HCT116 (cell line): Measurements from ENCODE around the gene CEP290. TPM values are rescaled to one million over a fixed set of nuclear protein-coding genes. Genes with fewer than 3 reads are reported as not detected.

Experiments used
- ATAC-seq: fragments of 200-7000 bp; cut with Tn5 transposase; 2 replicates; pipeline ENCODE4 v1.9.1; 2020; ENCODE audit warnings: mild to moderate bottlenecking, moderate library complexity
- BruUV-seq: library from RNA; stranded (reverse); fragments of 400-500 nt; replicated peaks from 2 replicates; lab custom pipeline; 2021; lab: Mats Ljungman, UMichigan
- CTCF ChIA-PET: fragments of 300-600 bp; sonication (Branson Sonifier 250); formaldehyde crosslinking; loops from one replicate; lab custom pipeline; 2021; ENCODE audit warnings: antibody characterized with exemption; lab: Charles Lee
- POLR2A ChIA-PET: fragments of 300-600, 350-600 bp; sonication (Branson Sonifier 250); formaldehyde crosslinking; loops from one replicate; lab custom pipeline; 2021; ENCODE audit warnings: antibody characterized with exemption; lab: Charles Lee
- RAD21 ChIA-PET, 2 experiments: fragments of 300-600 bp; sonication (Branson Sonifier 250); formaldehyde crosslinking; loops; one replicate each; lab custom pipeline; 2023; ENCODE audit warnings: low total read pairs in 2 of 2; ENCODE audit not compliant: uncharacterized antibody in 2 of 2, unreplicated experiment in 2 of 2, low non-redundant PET in 1 of 2; lab: Charles Lee
- DNase-seq: peaks from one replicate; pipeline ENCODE4 v3.0.0-alpha.2; 2010; ENCODE audit warnings: low read depth, low spot score
- H2AFZ ChIP-seq: fragments of 200-600 bp; shearing (Covaris generic), sonication (generic); 2 replicates; pipeline ENCODE4 v1.6.1; 2017; ENCODE audit warnings: low read depth, mixed run types, mixed read lengths, antibody characterized with exemption, low read length; ENCODE audit not compliant: poor library complexity, severe bottlenecking
- H3K27ac ChIP-seq: 2 replicates; pipeline ENCODE4 v1.5.1; 2012; ENCODE audit warnings: low read depth, low read length
- H3K27me3 ChIP-seq: fragments of 200-600 bp; sonication (generic); 2 replicates; pipeline ENCODE4 v1.6.1; 2016; ENCODE audit warnings: mixed run types, low read length, mixed read lengths; ENCODE audit not compliant: insufficient read depth
- H3K36me3 ChIP-seq, 2 experiments: fragments of 200-500 bp in 1 of 2; fragments of 200-600 bp in 1 of 2; sonication (Bioruptor generic) in 1 of 2; sonication (generic) in 1 of 2; 2 replicates each; pipeline versions ENCODE4 v1.5.1 to v1.6.1; 2014 to 2016; ENCODE audit warnings: low read length in 2 of 2, inconsistent platforms in 1 of 2, mixed read lengths in 1 of 2, mixed run types in 1 of 2; ENCODE audit not compliant: insufficient read depth in 2 of 2, control insufficient read depth in 1 of 2
- H3K4me1 ChIP-seq, 2 experiments: fragments of 200-600 bp in 1 of 2; sonication (generic) in 1 of 2; 2 replicates each; pipeline versions ENCODE4 v1.5.1 to v1.6.1; 2012 to 2017; ENCODE audit warnings: low read length in 2 of 2, inconsistent platforms in 1 of 2, mild to moderate bottlenecking in 1 of 2, mixed read lengths in 1 of 2, mixed run types in 1 of 2, moderate library complexity in 1 of 2; ENCODE audit not compliant: insufficient read depth in 2 of 2, control insufficient read depth in 1 of 2
- H3K4me2 ChIP-seq: fragments of 200-600 bp; sonication (generic); 2 replicates; pipeline ENCODE4 v1.6.1; 2017; ENCODE audit warnings: mixed run types, low read length, mixed read lengths
- H3K4me3 ChIP-seq, 2 experiments: fragments of 200-600 bp in 1 of 2; sonication (generic) in 1 of 2; replicated peaks in 1 of 2; 2 replicates each; pipeline ENCODE4 v1.5.1; 2011 to 2016; ENCODE audit warnings: low read length in 2 of 2, control low read depth in 1 of 2, low read depth in 1 of 2, mild to moderate bottlenecking in 1 of 2, mixed read lengths in 1 of 2, mixed run types in 1 of 2
- H3K79me2 ChIP-seq: fragments of 200-600 bp; sonication (generic); 2 replicates; pipeline ENCODE4 v1.6.1; 2017; ENCODE audit warnings: mild to moderate bottlenecking, mixed run types, low read length, moderate library complexity, mixed read lengths; ENCODE audit not compliant: insufficient read depth
- H3K9ac ChIP-seq: fragments of 200-600 bp; sonication (generic); 2 replicates; pipeline ENCODE4 v1.6.1; 2016; ENCODE audit warnings: low read length, mixed read lengths
- H3K9me2 ChIP-seq: fragments of 200-600 bp; sonication (generic), shearing (Covaris generic); 2 replicates; pipeline ENCODE4 v1.6.1; 2017; ENCODE audit warnings: mixed run types, mild to moderate bottlenecking, moderate library complexity; ENCODE audit not compliant: insufficient read depth
- H3K9me3 ChIP-seq, 2 experiments: fragments of 200-500 bp in 1 of 2; fragments of 200-600 bp in 1 of 2; sonication (Bioruptor generic) in 1 of 2; sonication (generic) in 1 of 2; 2 replicates each; pipeline ENCODE4 v1.6.1; 2014 to 2017; ENCODE audit warnings: low read length in 2 of 2, mixed read lengths in 2 of 2, inconsistent platforms in 1 of 2, low read depth in 1 of 2, mild to moderate bottlenecking in 1 of 2, mixed run types in 1 of 2, moderate library complexity in 1 of 2; ENCODE audit not compliant: control insufficient read depth in 1 of 2, insufficient read depth in 1 of 2
- H4K20me1 ChIP-seq: fragments of 200-600 bp; sonication (generic), shearing (Covaris generic); 2 replicates; pipeline ENCODE4 v1.6.1; 2017; ENCODE audit warnings: mixed run types, mild to moderate bottlenecking, moderate library complexity; ENCODE audit not compliant: insufficient read depth
- CBX3 ChIP-seq: IDR thresholded peaks from 2 replicates; pipeline ENCODE4 v1.6.1; 2012; ENCODE audit warnings: low read depth
- CEBPB ChIP-seq: IDR thresholded peaks from 2 replicates; pipeline ENCODE4 v1.6.1; 2012; ENCODE audit warnings: low read depth
- CTCF ChIP-seq, 3 experiments: fragments of 200-600 bp in 1 of 3; sonication (generic) in 1 of 3; IDR thresholded peaks in 2 of 3; conservative IDR thresholded peaks in 1 of 3; 2 replicates each; pipeline ENCODE4 v1.5.1; 2012 to 2017; ENCODE audit warnings: low read depth in 2 of 3, low read length in 2 of 3, antibody characterized with exemption in 1 of 3, borderline replicate concordance in 1 of 3, control low read depth in 1 of 3, mild to moderate bottlenecking in 1 of 3, mixed read lengths in 1 of 3, mixed run types in 1 of 3, moderate library complexity in 1 of 3; ENCODE audit not compliant: insufficient read depth in 1 of 3
- EGR1 ChIP-seq: IDR thresholded peaks from 2 replicates; pipeline ENCODE4 v1.6.1; 2012; ENCODE audit warnings: low read depth
- ELF1 ChIP-seq: IDR thresholded peaks from 2 replicates; pipeline ENCODE4 v1.6.1; 2012; ENCODE audit warnings: low read depth, borderline replicate concordance
- EZH2 ChIP-seq: fragments of 200-600 bp; sonication (generic); IDR thresholded peaks from 2 replicates; pipeline ENCODE4 v1.6.1; 2017; ENCODE audit warnings: antibody characterized with exemption, mixed run types
- EZH2phosphoT487 ChIP-seq: fragments of 200-600 bp; IDR thresholded peaks from 2 replicates; pipeline ENCODE4 v1.6.1; 2018; ENCODE audit warnings: antibody characterized with exemption, borderline replicate concordance
- FOSL1 ChIP-seq: IDR thresholded peaks from 2 replicates; pipeline ENCODE4 v1.6.1; 2012; ENCODE audit warnings: low read depth
- JUND ChIP-seq: IDR thresholded peaks from 2 replicates; pipeline ENCODE4 v1.6.1; 2012
- MAX ChIP-seq: IDR thresholded peaks from 2 replicates; pipeline ENCODE4 v1.6.1; 2012
- POLR2A ChIP-seq: IDR thresholded peaks from 2 replicates; pipeline ENCODE4 v1.7.0; 2011; ENCODE audit warnings: borderline replicate concordance; ENCODE audit not compliant: insufficient read depth, insufficient read length; ENCODE audit errors: extremely low read depth
- POLR2AphosphoS5 ChIP-seq: IDR thresholded peaks from 2 replicates; pipeline ENCODE4 v1.6.1; 2011; ENCODE audit warnings: mild to moderate bottlenecking, low read depth, low read length, moderate library complexity
- SIN3A ChIP-seq: IDR thresholded peaks from 2 replicates; pipeline ENCODE4 v1.6.1; 2012; ENCODE audit warnings: low read depth
- SP1 ChIP-seq: IDR thresholded peaks from 2 replicates; pipeline ENCODE4 v1.6.1; 2012; ENCODE audit warnings: low read depth
- SRF ChIP-seq: IDR thresholded peaks from 2 replicates; pipeline ENCODE4 v1.6.1; 2012; ENCODE audit warnings: low read depth
- TCF7L2 ChIP-seq: IDR thresholded peaks from 2 replicates; pipeline ENCODE4 v1.7.0; 2011; ENCODE audit warnings: borderline replicate concordance, inconsistent platforms; ENCODE audit not compliant: insufficient read depth, insufficient read length; ENCODE audit errors: extremely low read depth
- YY1 ChIP-seq: IDR thresholded peaks from 2 replicates; pipeline ENCODE4 v1.6.1; 2011; ENCODE audit warnings: low read length, low read depth, moderate library complexity, mild to moderate bottlenecking; ENCODE audit not compliant: insufficient replicate concordance; ENCODE audit errors: extremely low read depth
- ZBTB33 ChIP-seq: IDR thresholded peaks from 2 replicates; pipeline ENCODE4 v1.6.1; 2011; ENCODE audit warnings: mild to moderate bottlenecking, low read length, moderate library complexity; ENCODE audit not compliant: insufficient replicate concordance; ENCODE audit errors: extremely low read depth
- ZNF274 ChIP-seq: fragments of 200-500 bp; sonication (Bioruptor generic); IDR thresholded peaks from 2 replicates; pipeline ENCODE4 v1.6.1; 2014; ENCODE audit warnings: mild to moderate bottlenecking, low read depth, low read length, inconsistent platforms
- intact Hi-C: fragments of 100-400 bp; cut with micrococcal nuclease; formaldehyde crosslinking; loops from 2 replicates; pipeline ENCODE4 v1.10.0; 2022
- total RNA-seq: library from RNA; stranded (reverse); gene quantifications from one replicate; pipeline ENCODE4 v1.2.1, GENCODE V29; 2021; ENCODE audit not compliant: unreplicated experiment

Gene CEP290
- total RNA-seq, 1 experiment from 2014 or later: 13.6 TPM

- intact Hi-C loops: no loop called here
- Histone ChIP-seq H3K4me1 (peaks cover 0 to 7% of the 10 kb centered on the region in 2 experiments; a peak in 2 of 4 replicates), H3K36me3 (no peaks in the 10 kb centered on the region), H3K27ac (no peak overlapping the region), H3K4me2 (no peak overlapping the region), H3K4me3 (no peak overlapping the region), H3K9ac (no peak overlapping the region), H2AFZ (no peak overlapping the region), H3K79me2 (no peaks in the 10 kb centered on the region), H3K9me3 (no peaks in the 10 kb centered on the region), H3K9me2 (no peaks in the 10 kb centered on the region), H4K20me1 (no peaks in the 10 kb centered on the region), H3K27me3 (no peaks in the 10 kb centered on the region)
- POLR2A ChIA-PET: no interaction called here
- no peak for TF ChIP-seq TCF7L2
- TF ChIP-seq POLR2AphosphoS5: no peak
- no peak for TF ChIP-seq EZH2phosphoT487
- TF ChIP-seq CEBPB: no peak
- no peak for TF ChIP-seq MAX
- no peak for TF ChIP-seq FOSL1
- TF ChIP-seq ZBTB33: no peak
- TF ChIP-seq SIN3A: no peak
- TF ChIP-seq SRF: no peak
- no peak for TF ChIP-seq YY1
- TF ChIP-seq CBX3: no peak
- no peak for TF ChIP-seq ELF1
- TF ChIP-seq POLR2A: no peak
- no peak for TF ChIP-seq ZNF274
- TF ChIP-seq EZH2: no peak
- TF ChIP-seq CTCF (IDR thresholded peaks at IDR 0.05 in 2 of 3, conservative IDR thresholded peaks at IDR 0.05 in 1 of 3; ENCODE audit: borderline replicate concordance in 1 of 3, insufficient read depth in 1 of 3, low read depth in 2 of 3, low read length in 2 of 3): no peak
- TF ChIP-seq SP1: no peak
- no peak for TF ChIP-seq EGR1
- TF ChIP-seq JUND: no peak
- BruUV-seq: no TSS peak
- ATAC-seq (no peak), DNase-seq (no peak)
- RAD21 ChIA-PET: no interaction called here
- CTCF ChIA-PET: no interaction called here
Observed at GRCh38 chr12:88058719-88059077, 83.2 kb downstream of the CEP290 start.
